Endothelial cell of umbilical vein (primary cell): Measurements from ENCODE around the gene CLK4.
"Not testable (repeated sequence)": the region's sequence is repeated elsewhere in the genome, so short reads cannot be mapped to it uniquely, and the experiment has no call there.

ENCODE experiments used
- MYC ChIP-seq: IDR thresholded peaks from one replicate; pipeline ENCODE4 v1.6.1; 2011; ENCODE audit warnings: mild to moderate bottlenecking, low read depth, low read length
- TF ChIP-seq, protein P1 (sequence below): IDR thresholded peaks from 2 replicates; pipeline ENCODE4 v1.6.1; 2011; ENCODE audit not compliant: insufficient read depth, insufficient read length

GRCh38 chr5:178585421-178585820 lies 41.4 kb downstream of the CLK4 start:
- not testable (repeated sequence) for TF ChIP-seq MYC
- TF ChIP-seq, protein P1, sequence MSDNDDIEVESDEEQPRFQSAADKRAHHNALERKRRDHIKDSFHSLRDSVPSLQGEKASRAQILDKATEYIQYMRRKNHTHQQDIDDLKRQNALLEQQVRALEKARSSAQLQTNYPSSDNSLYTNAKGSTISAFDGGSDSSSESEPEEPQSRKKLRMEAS = not testable (repeated sequence)
